ENCODE results near the gene PER2.

The PER2 gene

DNA sequence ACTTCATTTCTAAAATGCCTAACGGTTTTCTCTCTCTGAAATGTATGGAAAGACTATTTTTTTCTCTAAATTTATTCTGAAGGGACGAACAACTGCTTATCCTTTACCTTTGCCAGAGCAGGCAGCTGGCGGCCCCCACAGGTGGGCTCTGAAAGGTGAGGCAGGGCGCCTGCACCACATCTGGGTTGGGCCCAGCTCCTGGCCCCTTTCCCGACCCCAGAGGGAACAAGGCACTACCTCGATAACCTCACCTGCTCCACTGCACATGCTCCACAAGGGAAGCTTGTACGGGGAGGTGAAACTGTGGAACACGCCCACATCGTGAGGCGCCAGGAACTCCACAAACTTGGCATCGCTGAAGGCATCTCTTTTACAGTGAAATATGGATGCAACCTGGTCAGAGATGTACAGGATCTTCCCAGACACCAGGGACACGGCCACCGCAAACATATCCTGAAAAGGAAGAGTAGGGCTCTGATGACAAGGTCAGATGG lies 17.3 kb downstream of the PER2 start:
- no peak overlapping the region for H3K4me3 ChIP-seq (ENCODE audit: low read depth, low read length)
- no peak for DNase-seq (ENCODE audit: low read depth, low spot score)
- POLR2A ChIA-PET = no interaction called here
- CTCF ChIA-PET = interaction anchor here (1.2 to 14.6 kb wide), 2 partner anchors 7 to 15 kb away, joined by 3 to 148 read pairs; no protein-coding TSS in a partner anchor
- no peak for TF ChIP-seq CTCF (IDR thresholded peaks at IDR 0.05; ENCODE audit: insufficient read depth, low read length, missing control alignments)

- no peak for DNase-seq (ENCODE audit: low read depth, low spot score)
- POLR2A ChIA-PET = no interaction called here
- no peak for TF ChIP-seq CTCF (IDR thresholded peaks at IDR 0.05; ENCODE audit: insufficient read depth, low read length, missing control alignments)
- no peak overlapping the region for H3K4me3 ChIP-seq (ENCODE audit: low read depth, low read length)
- CTCF ChIA-PET = interaction anchor here (1.2 to 14.6 kb wide), 3 partner anchors 7 to 17 kb away, joined by 3 to 148 read pairs (median 3); no protein-coding TSS in a partner anchor
Observed at GRCh38 chr2:238270606-238271005, 17.8 kb downstream of the PER2 start.

GRCh38 chr2:238269741-238270140 lies 18.7 kb downstream of the PER2 start:
- TF ChIP-seq CTCF (IDR thresholded peaks at IDR 0.05; ENCODE audit: insufficient read depth, low read length, missing control alignments) = no peak
- POLR2A ChIA-PET = no interaction called here
- CTCF ChIA-PET = interaction anchor here (1.2 to 1.4 kb wide), 2 partner anchors 14 to 16 kb away, joined by 3 read pairs; no protein-coding TSS in a partner anchor
- no peak overlapping the region for H3K4me3 ChIP-seq (ENCODE audit: low read depth, low read length)
- DNase-seq (ENCODE audit: low read depth, low spot score) = no peak

- no peak for TF ChIP-seq CTCF (IDR thresholded peaks at IDR 0.05; ENCODE audit: insufficient read depth, low read length, missing control alignments)
- no peak overlapping the region for H3K4me3 ChIP-seq (ENCODE audit: low read depth, low read length)
- CTCF ChIA-PET = interaction anchor here (0.6 to 15.6 kb wide), 2 partner anchors 22 to 323 kb away, joined by 3 to 223 read pairs; partner anchors contain the start of gene HES6
- no peak for DNase-seq (ENCODE audit: low read depth, low spot score)
- POLR2A ChIA-PET = no interaction called here
Observed at GRCh38 chr2:238267884-238268680, 20.3 kb downstream of the PER2 start.

- H3K4me3 ChIP-seq (ENCODE audit: low read depth, low read length) = no peak overlapping the region
- TF ChIP-seq CTCF (IDR thresholded peaks at IDR 0.05; ENCODE audit: insufficient read depth, low read length, missing control alignments) = no peak
- DNase-seq (ENCODE audit: low read depth, low spot score) = no peak
- ChIA-PET CTCF (interaction anchor here (0.6 to 15.6 kb wide), 4 partner anchors 8 to 410 kb away, joined by 3 to 223 read pairs (median 85); partner anchors contain the start of genes HES6 and RAMP1), POLR2A (no interaction called here)
Observed at GRCh38 chr2:238267341-238267710, 21.1 kb downstream of the PER2 start.

- POLR2A ChIA-PET = interaction anchor here (0.7 kb wide), 1 partner anchor 715 kb away, joined by 4 read pairs; no protein-coding TSS in a partner anchor
- CTCF ChIA-PET = interaction anchor here (0.8 to 15.6 kb wide), 15 partner anchors 12 to 520 kb away, joined by 3 to 223 read pairs (median 4); partner anchors contain the start of genes ERFE, HES6, ILKAP and PER2
- no peak for TF ChIP-seq CTCF (IDR thresholded peaks at IDR 0.05; ENCODE audit: insufficient read depth, low read length, missing control alignments)
Observed at GRCh38 chr2:238265605-238266004, 22.8 kb downstream of the PER2 start.

More at GRCh38 chr2:238265605-238266004, 22.8 kb downstream of the PER2 start:
- no peak overlapping the region for H3K4me3 ChIP-seq (ENCODE audit: low read depth, low read length)
- DNase-seq (ENCODE audit: low read depth, low spot score) = no peak
